ENCODE data around the gene LILRB5.
"Not testable (repeated sequence)": the region's sequence is repeated elsewhere in the genome, so short reads cannot be mapped to it uniquely, and the experiment has no call there.

- TF ChIP-seq, protein P1, sequence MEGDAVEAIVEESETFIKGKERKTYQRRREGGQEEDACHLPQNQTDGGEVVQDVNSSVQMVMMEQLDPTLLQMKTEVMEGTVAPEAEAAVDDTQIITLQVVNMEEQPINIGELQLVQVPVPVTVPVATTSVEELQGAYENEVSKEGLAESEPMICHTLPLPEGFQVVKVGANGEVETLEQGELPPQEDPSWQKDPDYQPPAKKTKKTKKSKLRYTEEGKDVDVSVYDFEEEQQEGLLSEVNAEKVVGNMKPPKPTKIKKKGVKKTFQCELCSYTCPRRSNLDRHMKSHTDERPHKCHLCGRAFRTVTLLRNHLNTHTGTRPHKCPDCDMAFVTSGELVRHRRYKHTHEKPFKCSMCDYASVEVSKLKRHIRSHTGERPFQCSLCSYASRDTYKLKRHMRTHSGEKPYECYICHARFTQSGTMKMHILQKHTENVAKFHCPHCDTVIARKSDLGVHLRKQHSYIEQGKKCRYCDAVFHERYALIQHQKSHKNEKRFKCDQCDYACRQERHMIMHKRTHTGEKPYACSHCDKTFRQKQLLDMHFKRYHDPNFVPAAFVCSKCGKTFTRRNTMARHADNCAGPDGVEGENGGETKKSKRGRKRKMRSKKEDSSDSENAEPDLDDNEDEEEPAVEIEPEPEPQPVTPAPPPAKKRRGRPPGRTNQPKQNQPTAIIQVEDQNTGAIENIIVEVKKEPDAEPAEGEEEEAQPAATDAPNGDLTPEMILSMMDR (IDR thresholded peaks at IDR 0.05): not testable (repeated sequence)
- not testable (repeated sequence) for TF ChIP-seq POLR2A (IDR thresholded peaks at IDR 0.05)
Observed at GRCh38 chr19:54242234-54242633, 14.8 kb downstream of the LILRB5 start.

All from transverse colon (tissue), 3 donors.